A549 (cell line): ENCODE data around the gene MSX2. TPM values are rescaled to one million over a fixed set of nuclear protein-coding genes. Genes with fewer than 3 reads are reported as not detected.

Experiments
- ATAC-seq, 2 experiments: fragments of 200-7000 bp in 1 of 2; fragments of >200 bp in 1 of 2; cut with Nextera tagmentation in 1 of 2; cut with Tn5 transposase in 1 of 2; 3 replicates each; pipeline versions ENCODE4 v1.8.0 to v1.9.1; 2018 to 2020; ENCODE audit warnings: mild to moderate bottlenecking in 1 of 2, moderate library complexity in 1 of 2
- CTCF ChIA-PET: fragments of 300-600 bp; sonication (Branson Sonifier 250); formaldehyde crosslinking; extraction: SDS; loops from one replicate; lab custom pipeline; 2021; ENCODE audit warnings: antibody characterized with exemption, inconsistent platforms; lab: Yijun Ruan, JAX
- POLR2A ChIA-PET: fragments of 350-600 bp; formaldehyde crosslinking; extraction: SDS; loops from one replicate; lab custom pipeline; 2021; ENCODE audit warnings: antibody characterized with exemption, inconsistent platforms; lab: Yijun Ruan, JAX
- DNase-seq, 2 experiments: peaks; one replicate each; pipeline versions ENCODE4 v3.0.0 to v3.0.0-alpha.2; 2011 to 2016; ENCODE audit warnings: low read depth in 1 of 2, low spot score in 1 of 2
- FAIRE-seq: peaks from 2 replicates; lab custom pipeline; 2011; peaks lifted over from hg19 to GRCh38; lab: Jason Lieb, UNC
- H3K27ac ChIP-seq, 2 experiments: fragments of >200 bp; sonication (Bioruptor Twin); formaldehyde crosslinking; 3 replicates each; pipeline ENCODE4 v1.5.1; 2016 to 2017
- H3K4me1 ChIP-seq: fragments of >200 bp; sonication (Bioruptor Twin); formaldehyde crosslinking; 3 replicates; pipeline ENCODE4 v1.6.1; 2016
- H3K4me2 ChIP-seq: fragments of >200 bp; sonication (Bioruptor Twin); formaldehyde crosslinking; 3 replicates; pipeline ENCODE4 v1.6.1; 2016
- H3K4me3 ChIP-seq: fragments of >200 bp; sonication (Bioruptor Twin); formaldehyde crosslinking; 3 replicates; pipeline ENCODE4 v1.5.1; 2016
- H3K9me3 ChIP-seq: fragments of >200 bp; sonication (Bioruptor Twin); formaldehyde crosslinking; 3 replicates; pipeline ENCODE4 v1.6.1; 2016
- CBX8 ChIP-seq: fragments of 200-600 bp; sonication (generic); IDR thresholded peaks from 2 replicates; pipeline ENCODE4 v1.6.1; 2016
- CEBPB ChIP-seq, 2 experiments: fragments of >200 bp in 1 of 2; sonication (Bioruptor Twin) in 1 of 2; formaldehyde crosslinking in 1 of 2; IDR thresholded peaks; 2 replicates each; pipeline ENCODE4 v1.6.1; 2012 to 2016
- CHD2 ChIP-seq: fragments of 150-350 bp; IDR thresholded peaks from 2 replicates; pipeline ENCODE4 v1.6.1; 2014; ENCODE audit warnings: low read length; ENCODE audit not compliant: partially characterized antibody
- CHD4 ChIP-seq: fragments of 200-600 bp; sonication (generic); IDR thresholded peaks from 2 replicates; pipeline ENCODE4 v1.6.1; 2016; ENCODE audit warnings: antibody characterized with exemption, mild to moderate bottlenecking, borderline replicate concordance
- CTCF ChIP-seq: fragments of >200 bp; sonication (Bioruptor Twin); formaldehyde crosslinking; IDR thresholded peaks from 3 replicates; pipeline ENCODE4 v1.5.1; 2016
- E2F6 ChIP-seq: IDR thresholded peaks from 2 replicates; pipeline ENCODE4 v1.6.1; 2012; ENCODE audit warnings: low read depth, borderline replicate concordance
- EHMT2 ChIP-seq: fragments of 200-600 bp; sonication (generic); IDR thresholded peaks from 2 replicates; pipeline ENCODE4 v1.6.1; 2016; ENCODE audit warnings: antibody characterized with exemption, low read depth, mild to moderate bottlenecking, moderate library complexity
- FOSL2 ChIP-seq, 2 experiments: fragments of 450-650 bp in 1 of 2; fragments of >200 bp in 1 of 2; sonication (Bioruptor Twin) in 1 of 2; formaldehyde crosslinking; IDR thresholded peaks; 2 replicates each; pipeline versions ENCODE4 v1.5.0 to v1.6.1; 2016 to 2020; ENCODE audit warnings: mild to moderate bottlenecking in 1 of 2, moderate library complexity in 1 of 2
- GATA3 ChIP-seq: IDR thresholded peaks from 2 replicates; pipeline ENCODE4 v1.6.1; 2012; ENCODE audit warnings: borderline replicate concordance
- HDAC2 ChIP-seq: fragments of 200-600 bp; sonication (generic); IDR thresholded peaks from 2 replicates; pipeline ENCODE4 v1.6.1; 2016
- HES2 ChIP-seq: fragments of >200 bp; sonication (Bioruptor Twin); formaldehyde crosslinking; IDR thresholded peaks from 2 replicates; pipeline ENCODE4 v1.6.1; 2016
- MAFK ChIP-seq: fragments of 450-650 bp; IDR thresholded peaks from 2 replicates; pipeline ENCODE4 v1.6.1; 2014; ENCODE audit not compliant: partially characterized antibody
- MYC ChIP-seq: IDR thresholded peaks from 2 replicates; pipeline ENCODE4 v1.6.1; 2012; ENCODE audit warnings: mild to moderate bottlenecking, inconsistent platforms, low read length, improper control_type of control experiment, borderline replicate concordance
- NFE2L2 ChIP-seq: fragments of 150-350 bp; conservative IDR thresholded peaks from 2 replicates; pipeline ENCODE4 v1.6.1; 2014; ENCODE audit warnings: low read length
- NR3C1 ChIP-seq: fragments of >200 bp; sonication (Bioruptor Twin); formaldehyde crosslinking; IDR thresholded peaks from 3 replicates; pipeline ENCODE4 v1.6.1; 2017
- PHF8 ChIP-seq: fragments of 200-600 bp; sonication (generic); IDR thresholded peaks from 2 replicates; pipeline ENCODE4 v1.6.1; 2016; ENCODE audit warnings: low read depth, mild to moderate bottlenecking, antibody characterized with exemption, moderate library complexity, borderline replicate concordance
- POLR2AphosphoS2 ChIP-seq: conservative IDR thresholded peaks from 2 replicates; pipeline ENCODE4 v1.6.1; 2012; ENCODE audit warnings: low read length, improper control_type of control experiment, inconsistent platforms
- RARB ChIP-seq: fragments of 250-450 bp; sonication (Bioruptor Pico); IDR thresholded peaks from 2 replicates; pipeline ENCODE4 v1.8.0; 2021; ENCODE audit warnings: mild to moderate bottlenecking, moderate library complexity
- RCOR1 ChIP-seq: fragments of 150-350 bp; IDR thresholded peaks from 2 replicates; pipeline ENCODE4 v1.6.1; 2014; ENCODE audit warnings: antibody characterized with exemption, low read length, low read depth
- SMC3 ChIP-seq: fragments of >200 bp; sonication (Bioruptor Twin); formaldehyde crosslinking; IDR thresholded peaks from 3 replicates; pipeline ENCODE4 v1.6.1; 2018; ENCODE audit warnings: inconsistent platforms
- SREBF2 ChIP-seq: fragments of 450-650 bp; IDR thresholded peaks from 2 replicates; pipeline ENCODE4 v1.6.1; 2014; ENCODE audit warnings: mild to moderate bottlenecking, moderate library complexity
- ZC3H11A ChIP-seq: fragments of 450-650 bp; IDR thresholded peaks from 2 replicates; pipeline ENCODE4 v1.6.1; 2014; ENCODE audit warnings: antibody characterized with exemption, mild to moderate bottlenecking
- ZSCAN20 ChIP-seq: fragments of 250-450 bp; sonication (Bioruptor Pico); IDR thresholded peaks from 2 replicates; pipeline ENCODE4 v1.8.0; 2022; ENCODE audit warnings: mild to moderate bottlenecking, moderate library complexity
- WGBS: methylation state at CpG from one replicate; pipeline ENCODE4 v1.1.6; 2017; ENCODE audit errors: missing lambda C conversion rate; 5-methylcytosine and 5-hydroxymethylcytosine counted together
- polyA plus RNA-seq, 4 experiments: library from polyadenylated mRNA; depleted of rRNA in 3 of 4; stranded (reverse); fragments of >200 nt; fragmentation: RNase III in 1 of 4; extraction: RNeasy Plus Mini Kit Qiagen cat#74134 plus additional on column Dnase treatment in 1 of 4; gene quantifications; 2 replicates in 3 of 4; 3 replicates in 1 of 4; pipeline ENCODE4 v1.2.3, GENCODE V29; 2011 to 2017

Gene MSX2
- polyA plus RNA-seq, 2 of the 4 experiments (the other 2 are of a cell fraction) = 2.4 to 2.6 TPM

GRCh38 chr5:174731214-174732035 lies 7.0 kb downstream of the MSX2 start:
- no peak overlapping the region for H3K4me2 ChIP-seq
- FAIRE-seq = no peak
- TF ChIP-seq EHMT2 (no peak), CHD2 (no peak), HES2 (no peak), MYC (no peak), HDAC2 (no peak), GATA3 (no peak), RCOR1 (no peak), NFE2L2 (no peak), ZC3H11A (no peak), MAFK (no peak), ZSCAN20 (no peak), E2F6 (no peak), PHF8 (no peak), FOSL2 (IDR thresholded peaks at IDR 0.05) (no peak), FOSL2 (CRISPR knock-in tag; IDR thresholded peaks at IDR 0.05) (no peak), CBX8 (no peak), CHD4 (no peak), POLR2AphosphoS2 (no peak), RARB (CRISPR knock-in tag) (no peak), CTCF (no peak)
- TF ChIP-seq, all 56 proteins: peak for 0
- Histone ChIP-seq H3K4me1 (no peaks in the 10 kb centered on the region), H3K4me3 (no peak overlapping the region), H3K9me3 (no peaks in the 10 kb centered on the region), H3K27ac (no peak overlapping the region)
- ChIA-PET POLR2A (no interaction called here), CTCF (interaction anchor here (0.9 to 3.4 kb wide), 3 partner anchors 311 to 711 kb away, joined by 3 to 38 read pairs (median 4); no protein-coding TSS in a partner anchor)
- ATAC-seq (no peak), DNase-seq (no peak)
- WGBS = 89% methylated on average over 45 of the region's 45 CpGs

GRCh38 chr5:174732036-174733020 lies 7.9 kb downstream of the MSX2 start:
- no peak for ATAC-seq
- Histone ChIP-seq H3K27ac (no peak overlapping the region), H3K4me2 (no peak overlapping the region), H3K4me1 (no peaks in the 10 kb centered on the region), H3K4me3 (no peak overlapping the region), H3K9me3 (no peaks in the 10 kb centered on the region)
- ChIA-PET CTCF (interaction anchor here (0.8 to 3.4 kb wide), 3 partner anchors 161 to 319 kb away, joined by 3 to 38 read pairs (median 4); no protein-coding TSS in a partner anchor), POLR2A (no interaction called here)
- no peak for FAIRE-seq
- 88% methylated on average over 55 of the region's 62 CpGs for WGBS
- no peak for DNase-seq
- TF ChIP-seq SMC3 (no peak), SREBF2 (no peak), NR3C1 (no peak), CEBPB (IDR thresholded peaks at IDR 0.05) (no peak)
